Spinal cord (tissue), 10 donors: ENCODE data around the gene ADD2. TPM values are rescaled to one million over a fixed set of nuclear protein-coding genes. Genes with fewer than 3 reads are reported as not detected.

Experiments
- DNase-seq, 6 donors: peaks; one replicate each; pipeline versions ENCODE4 v3.0.0 to v3.0.0-alpha.2; 2013 to 2015; ENCODE audit warnings: low spot score in 6 of 6, low read depth in 4 of 6
- H3K27ac ChIP-seq: one replicate; pipeline ENCODE4 v1.5.1; 2013; ENCODE audit warnings: low read depth, low read length, control low read depth
- H3K27me3 ChIP-seq: one replicate; pipeline ENCODE4 v1.6.1; 2013; ENCODE audit warnings: low read length; ENCODE audit not compliant: control insufficient read depth, insufficient read depth
- H3K36me3 ChIP-seq: one replicate; pipeline ENCODE4 v1.6.1; 2013; ENCODE audit warnings: low read length; ENCODE audit not compliant: control insufficient read depth, insufficient read depth
- H3K4me1 ChIP-seq: one replicate; pipeline ENCODE4 v1.6.1; 2013; ENCODE audit warnings: low read length; ENCODE audit not compliant: control insufficient read depth, insufficient read depth
- H3K4me3 ChIP-seq: one replicate; pipeline ENCODE4 v1.5.1; 2013; ENCODE audit warnings: low read depth, low read length, control low read depth
- H3K9me3 ChIP-seq: one replicate; pipeline ENCODE4 v1.6.1; 2013; ENCODE audit warnings: low read length; ENCODE audit not compliant: control insufficient read depth, insufficient read depth
- WGBS: methylation state at CpG from one replicate; pipeline ENCODE4 v1.1.5; 2013; ENCODE audit warnings: missing lambda C conversion rate; ENCODE audit not compliant: insufficient coverage; 5-methylcytosine and 5-hydroxymethylcytosine counted together
- polyA plus RNA-seq, 2 donors: library from polyadenylated mRNA; unstranded; fragments of 120-200 nt; gene quantifications; one replicate each; pipeline ENCODE4 v1.2.1, GENCODE V29; 2013; ENCODE audit not compliant: insufficient read length in 2 of 2
- total RNA-seq, 2 donors: library from RNA; depleted of rRNA in 1 of 2; stranded (reverse); fragments of 120-200 nt in 1 of 2; fragments of >200 nt in 1 of 2; gene quantifications; one replicate each; pipeline versions ENCODE4 v1.2.3 to v1.2.4, GENCODE V29; 2013 to 2014
- donor health status: healthy.

ADD2 gene
- total and polyA plus RNA-seq, 4 donors: 22.7 to 122 (median 68.7) TPM

GRCh38 chr2:70789304-70790135 lies 21.5 kb upstream of the ADD2 start:
- Histone ChIP-seq H3K27me3 (peaks cover 50% of the 10 kb centered on the region), H3K36me3 (no peaks in the 10 kb centered on the region), H3K4me1 (peaks cover 15% of the 10 kb centered on the region), H3K27ac (no peak overlapping the region), H3K9me3 (no peaks in the 10 kb centered on the region), H3K4me3 (peak overlapping the region; percentile 24)
- peak in 5 of 6 donors; percentile 52 to 93 (median 64) for DNase-seq
- 4% methylated on average over 26 of the region's 33 CpGs for WGBS

- 0% methylated on average over 1 of the region's 7 CpGs for WGBS
- Histone ChIP-seq H3K4me3 (no peak overlapping the region), H3K9me3 (no peaks in the 10 kb centered on the region), H3K27me3 (peaks cover 29% of the 10 kb centered on the region), H3K36me3 (no peaks in the 10 kb centered on the region), H3K4me1 (peaks cover 10% of the 10 kb centered on the region), H3K27ac (no peak overlapping the region)
- peak in 4 of 6 donors; percentile 46 to 87 (median 60) for DNase-seq
These were observed 17.3 kb upstream of the ADD2 start for GRCh38 chr2:70785137-70785911.

GRCh38 chr2:70784320-70784719 lies 16.3 kb upstream of the ADD2 start:
- peaks cover under 1% of the 10 kb centered on the region for H3K4me1 ChIP-seq
- no peak overlapping the region for H3K27ac ChIP-seq
- H3K27me3 ChIP-seq: peaks cover 19% of the 10 kb centered on the region
- WGBS: 88% methylated on average over 1 of the region's 2 CpGs
- no peaks in the 10 kb centered on the region for H3K9me3 ChIP-seq
- no peaks in the 10 kb centered on the region for H3K36me3 ChIP-seq
- no peak overlapping the region for H3K4me3 ChIP-seq
- no peak for DNase-seq

- Histone ChIP-seq H3K27me3 (peaks cover 2% of the 10 kb centered on the region), H3K36me3 (no peaks in the 10 kb centered on the region), H3K27ac (no peak overlapping the region), H3K9me3 (no peaks in the 10 kb centered on the region), H3K4me3 (no peak overlapping the region), H3K4me1 (no peaks in the 10 kb centered on the region)
- 81% methylated on average over 6 of the region's 8 CpGs for WGBS
- no peak for DNase-seq
These were observed 12.0 kb upstream of the ADD2 start for GRCh38 chr2:70779911-70780545.

GRCh38 chr2:70779491-70779890 lies 11.5 kb upstream of the ADD2 start:
- Histone ChIP-seq H3K27me3 (peaks cover 2% of the 10 kb centered on the region), H3K9me3 (no peaks in the 10 kb centered on the region), H3K4me3 (no peak overlapping the region), H3K4me1 (no peaks in the 10 kb centered on the region), H3K27ac (no peak overlapping the region), H3K36me3 (no peaks in the 10 kb centered on the region)
- 83% methylated on average over 1 of the region's 3 CpGs for WGBS
- no peak for DNase-seq

GRCh38 chr2:70778676-70779075 lies 10.7 kb upstream of the ADD2 start:
- no peak overlapping the region for H3K4me3 ChIP-seq
- peaks cover 2% of the 10 kb centered on the region for H3K27me3 ChIP-seq
- H3K36me3 ChIP-seq: no peaks in the 10 kb centered on the region
- no CpG with 5 or more reads among the region's 1 CpG for WGBS
- no peak for DNase-seq
- H3K4me1 ChIP-seq: no peaks in the 10 kb centered on the region
- no peak overlapping the region for H3K27ac ChIP-seq
- no peaks in the 10 kb centered on the region for H3K9me3 ChIP-seq

- H3K4me3 ChIP-seq: no peak overlapping the region
- H3K27me3 ChIP-seq: peaks cover 2% of the 10 kb centered on the region
- no peak overlapping the region for H3K27ac ChIP-seq
- no peaks in the 10 kb centered on the region for H3K36me3 ChIP-seq
- WGBS: 79% methylated on average over 2 of the region's 2 CpGs
- no peaks in the 10 kb centered on the region for H3K9me3 ChIP-seq
- no peaks in the 10 kb centered on the region for H3K4me1 ChIP-seq
- DNase-seq: no peak
These were observed 9.4 kb upstream of the ADD2 start for GRCh38 chr2:70777450-70777849.

- H3K9me3 ChIP-seq: no peaks in the 10 kb centered on the region
- no peak overlapping the region for H3K27ac ChIP-seq
- H3K36me3 ChIP-seq: no peaks in the 10 kb centered on the region
- no CpG with 5 or more reads among the region's 3 CpGs for WGBS
- no peaks in the 10 kb centered on the region for H3K4me1 ChIP-seq
- no peak overlapping the region for H3K4me3 ChIP-seq
- DNase-seq: no peak
- H3K27me3 ChIP-seq: peaks cover 2% of the 10 kb centered on the region
These were observed 8.3 kb upstream of the ADD2 start for GRCh38 chr2:70776266-70776665.

- no peaks in the 10 kb centered on the region for H3K36me3 ChIP-seq
- no peak overlapping the region for H3K27ac ChIP-seq
- WGBS: no CpG with 5 or more reads among the region's 2 CpGs
- no peaks in the 10 kb centered on the region for H3K9me3 ChIP-seq
- H3K27me3 ChIP-seq: peaks cover 2% of the 10 kb centered on the region
- DNase-seq: no peak
- H3K4me3 ChIP-seq: no peak overlapping the region
- no peaks in the 10 kb centered on the region for H3K4me1 ChIP-seq
These were observed 7.1 kb upstream of the ADD2 start for GRCh38 chr2:70775141-70775540.
